ENCODE results near the gene PCED1B.

GRCh38 chr12:47192051-47192450, 112.6 kb downstream of the PCED1B start:
- TF ChIP-seq POLR2A (IDR thresholded peaks at IDR 0.05) = no peak
- TF ChIP-seq, protein P1, sequence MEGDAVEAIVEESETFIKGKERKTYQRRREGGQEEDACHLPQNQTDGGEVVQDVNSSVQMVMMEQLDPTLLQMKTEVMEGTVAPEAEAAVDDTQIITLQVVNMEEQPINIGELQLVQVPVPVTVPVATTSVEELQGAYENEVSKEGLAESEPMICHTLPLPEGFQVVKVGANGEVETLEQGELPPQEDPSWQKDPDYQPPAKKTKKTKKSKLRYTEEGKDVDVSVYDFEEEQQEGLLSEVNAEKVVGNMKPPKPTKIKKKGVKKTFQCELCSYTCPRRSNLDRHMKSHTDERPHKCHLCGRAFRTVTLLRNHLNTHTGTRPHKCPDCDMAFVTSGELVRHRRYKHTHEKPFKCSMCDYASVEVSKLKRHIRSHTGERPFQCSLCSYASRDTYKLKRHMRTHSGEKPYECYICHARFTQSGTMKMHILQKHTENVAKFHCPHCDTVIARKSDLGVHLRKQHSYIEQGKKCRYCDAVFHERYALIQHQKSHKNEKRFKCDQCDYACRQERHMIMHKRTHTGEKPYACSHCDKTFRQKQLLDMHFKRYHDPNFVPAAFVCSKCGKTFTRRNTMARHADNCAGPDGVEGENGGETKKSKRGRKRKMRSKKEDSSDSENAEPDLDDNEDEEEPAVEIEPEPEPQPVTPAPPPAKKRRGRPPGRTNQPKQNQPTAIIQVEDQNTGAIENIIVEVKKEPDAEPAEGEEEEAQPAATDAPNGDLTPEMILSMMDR (IDR thresholded peaks at IDR 0.05) = no peak
